Central memory CD8-positive, alpha-beta T cell (primary cell): Measurements from ENCODE around the gene ADCK2.
"Not testable (repeated sequence)": the region's sequence is repeated elsewhere in the genome, so short reads cannot be mapped to it uniquely, and the experiment has no call there.

Experiments used
- ATAC-seq: fragments of 150-1000 bp; cut with Tn5 transposase; replicated peaks from 2 replicates; pipeline ENCODE4 v1.10.0; 2022; ENCODE audit warnings: mild to moderate bottlenecking, moderate FRiP score, moderate number of reproducible peaks; ENCODE audit not compliant: poor library complexity, severe bottlenecking; ENCODE audit errors: extremely low read depth
- DNase-seq, 2 donors: peaks; one replicate each; pipeline ENCODE4 v3.0.0; 2021; ENCODE audit warnings: low spot score in 2 of 2
- H3K27ac Mint-ChIP-seq: one replicate; pipeline ENCODE4 v1.8.0; 2022; ENCODE audit warnings: low read depth, mild to moderate bottlenecking, moderate library complexity, mixed read lengths
- H3K27me3 Mint-ChIP-seq: one replicate; pipeline ENCODE4 v1.8.0; 2022; ENCODE audit warnings: mixed read lengths
- H3K36me3 Mint-ChIP-seq: one replicate; pipeline ENCODE4 v1.8.0; 2022; ENCODE audit warnings: mild to moderate bottlenecking, moderate library complexity, mixed read lengths; ENCODE audit not compliant: insufficient read depth
- H3K4me1 Mint-ChIP-seq: one replicate; pipeline ENCODE4 v1.8.0; 2022; ENCODE audit warnings: mixed read lengths
- H3K4me3 Mint-ChIP-seq: one replicate; pipeline ENCODE4 v1.8.0; 2022; ENCODE audit warnings: mild to moderate bottlenecking, moderate library complexity, mixed read lengths
- H3K9me3 Mint-ChIP-seq: one replicate; pipeline ENCODE4 v1.8.0; 2022; ENCODE audit warnings: mixed read lengths

The ADCK2 gene

DNA sequence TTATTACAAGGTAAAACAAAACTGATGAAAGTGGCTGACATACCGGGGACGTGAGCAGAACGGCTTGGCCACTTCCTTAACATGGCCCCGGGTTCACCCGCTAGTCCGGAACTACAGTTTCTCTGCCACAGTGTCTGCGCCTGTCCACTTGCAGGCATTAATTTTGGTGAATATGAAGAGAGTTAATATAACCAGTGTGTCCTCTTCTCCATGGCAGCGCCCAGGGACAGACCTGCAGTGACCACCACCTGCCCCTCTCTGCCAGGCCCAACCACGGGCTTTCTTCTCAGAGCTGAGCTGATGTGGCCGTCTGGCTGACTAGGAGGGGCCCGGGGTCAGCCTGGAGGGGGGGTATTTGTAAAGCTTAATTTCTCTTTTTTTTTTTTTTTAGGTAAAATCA is 22.6 kb downstream of the ADCK2 start:
- no peak for ATAC-seq
- peaks cover 30% of the 10 kb centered on the region for H3K4me1 Mint-ChIP-seq
- no peak overlapping the region for H3K4me3 Mint-ChIP-seq
- H3K27me3 Mint-ChIP-seq = no peaks in the 10 kb centered on the region
- no peaks in the 10 kb centered on the region for H3K9me3 Mint-ChIP-seq
- peak overlapping the region; percentile 98 for H3K27ac Mint-ChIP-seq
- H3K36me3 Mint-ChIP-seq = peaks cover 15% of the 10 kb centered on the region
- DNase-seq = no peak

- H3K4me3 Mint-ChIP-seq = peak overlapping the region; percentile 98
- H3K27me3 Mint-ChIP-seq = no peaks in the 10 kb centered on the region
- ATAC-seq (peak; percentile 26), DNase-seq (peak in 1 of 2 donors; percentile 83)
- H3K36me3 Mint-ChIP-seq = peaks cover 15% of the 10 kb centered on the region
- H3K4me1 Mint-ChIP-seq = peaks cover 30% of the 10 kb centered on the region
- peak overlapping the region; percentile 98 for H3K27ac Mint-ChIP-seq
- no peaks in the 10 kb centered on the region for H3K9me3 Mint-ChIP-seq
These were observed 23.4 kb downstream of the ADCK2 start for GRCh38 chr7:140696024-140696679.

DNA sequence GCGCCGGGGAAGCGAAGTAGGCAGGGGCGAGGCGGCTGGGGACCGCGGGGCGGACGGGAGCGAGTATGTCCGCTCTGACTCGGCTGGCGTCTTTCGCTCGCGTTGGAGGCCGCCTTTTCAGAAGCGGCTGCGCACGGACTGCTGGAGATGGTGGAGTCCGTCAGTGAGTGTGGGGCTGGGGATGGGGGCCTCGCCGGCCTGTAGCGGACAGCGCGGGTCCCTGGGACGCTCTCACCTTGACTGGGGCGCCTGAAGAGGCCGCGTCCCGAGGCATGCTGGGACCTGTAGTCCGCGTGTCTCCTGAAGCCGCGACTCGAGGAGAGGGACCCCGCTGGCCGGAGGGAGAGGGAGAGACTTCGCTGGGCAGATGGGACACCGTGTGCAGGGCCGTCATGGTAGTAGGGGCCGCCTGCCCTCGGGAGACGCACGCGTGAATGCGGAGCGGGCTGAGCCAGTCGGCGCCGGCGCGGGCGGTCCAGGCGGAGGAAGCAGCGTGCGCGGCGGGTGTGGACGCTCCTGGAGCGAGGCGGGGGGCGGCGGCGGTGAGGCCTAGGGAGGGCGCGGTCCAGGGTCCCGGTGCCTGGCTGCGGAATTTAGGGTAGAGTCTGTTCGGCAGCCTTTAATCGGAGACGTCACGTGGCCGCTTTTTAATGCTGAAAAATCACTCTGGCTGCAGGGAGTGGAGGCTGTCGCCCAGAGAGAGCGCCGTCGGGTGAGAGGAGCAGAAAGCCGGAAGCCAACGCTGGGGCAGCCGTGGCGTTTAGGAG is 24.1 kb downstream of the ADCK2 start, which contains the start of gene NDUFB2:
TSS of gene NDUFB2 (plus strand) at position 29 of the 767 bp plus-strand sequence. CDS start at position 66, 37 bp downstream.
- Mint-ChIP-seq H3K4me1 (peaks cover 30% of the 10 kb centered on the region), H3K4me3 (peak within 1 kb of the TSS; percentile 98), H3K27me3 (no peaks in the 10 kb centered on the region), H3K36me3 (peaks cover 15% of the 10 kb centered on the region), H3K9me3 (no peaks in the 10 kb centered on the region), H3K27ac (peak within 1 kb of the TSS; percentile 98)
- DNase-seq = peak; percentile 56 to 84
- peak; percentile 90 for ATAC-seq

DNA sequence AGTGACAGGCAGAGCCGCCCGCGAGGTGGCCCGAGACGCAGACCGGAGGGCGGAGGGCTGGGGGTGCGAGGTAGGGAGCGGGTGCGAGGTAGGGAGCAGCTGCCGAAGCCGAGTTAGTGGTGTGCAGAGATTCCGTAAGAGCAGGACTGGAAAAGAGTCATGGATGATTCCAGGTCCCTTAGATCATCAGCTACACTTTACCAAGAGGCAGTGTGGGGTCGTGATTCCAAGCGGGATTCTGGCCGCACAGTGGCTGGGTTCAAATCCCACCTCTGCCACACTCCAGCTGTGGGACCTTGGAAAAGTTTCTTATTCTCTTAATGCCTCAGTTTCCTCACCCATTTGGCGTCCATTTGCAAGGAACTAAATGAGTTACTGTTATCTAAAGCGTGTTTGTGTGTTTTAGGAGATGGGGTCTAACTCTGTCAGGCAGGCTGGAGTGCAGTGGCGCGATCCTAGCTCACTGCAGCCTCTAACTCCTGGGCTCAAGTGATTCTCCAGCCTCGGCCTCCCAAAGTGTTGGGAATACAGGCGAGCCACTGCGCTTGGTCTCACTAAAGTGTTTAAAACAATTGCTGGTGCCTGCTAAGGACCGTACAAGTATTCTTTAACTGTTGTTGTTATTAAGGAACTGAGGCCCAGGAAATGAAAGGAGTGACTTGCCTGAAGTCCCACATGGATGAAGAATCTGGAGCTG is 24.9 kb downstream of the ADCK2 start:
- no peaks in the 10 kb centered on the region for H3K27me3 Mint-ChIP-seq
- H3K27ac Mint-ChIP-seq = peak overlapping the region; percentile 98
- DNase-seq = no peak
- peak overlapping the region; percentile 98 for H3K4me3 Mint-ChIP-seq
- no peaks in the 10 kb centered on the region for H3K9me3 Mint-ChIP-seq
- H3K36me3 Mint-ChIP-seq = peaks cover 12% of the 10 kb centered on the region
- no peak for ATAC-seq
- peaks cover 30% of the 10 kb centered on the region for H3K4me1 Mint-ChIP-seq

DNA sequence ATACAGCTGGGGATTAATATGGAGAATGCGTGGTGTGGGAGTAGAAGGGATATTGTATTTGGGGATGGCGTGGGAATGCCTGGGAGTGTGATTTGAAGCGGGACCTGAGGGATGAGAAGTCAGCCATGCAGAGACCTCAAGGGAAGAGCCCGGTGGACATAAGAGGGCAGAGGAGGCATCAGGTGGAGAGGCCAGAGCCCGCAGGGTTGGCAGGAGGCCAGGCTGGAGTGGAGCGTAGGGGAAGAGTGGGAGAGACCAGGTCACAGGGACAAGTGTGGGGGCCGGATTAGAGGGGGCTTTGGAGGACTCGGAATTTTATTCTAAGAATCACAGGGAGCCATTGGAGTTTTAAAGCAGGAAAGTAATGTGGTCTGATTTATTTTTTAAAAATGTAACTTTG is 25.7 kb downstream of the ADCK2 start:
- peak overlapping the region; percentile 98 for H3K4me3 Mint-ChIP-seq
- no peak for ATAC-seq
- peak overlapping the region; percentile 16 for H3K27ac Mint-ChIP-seq

DNA sequence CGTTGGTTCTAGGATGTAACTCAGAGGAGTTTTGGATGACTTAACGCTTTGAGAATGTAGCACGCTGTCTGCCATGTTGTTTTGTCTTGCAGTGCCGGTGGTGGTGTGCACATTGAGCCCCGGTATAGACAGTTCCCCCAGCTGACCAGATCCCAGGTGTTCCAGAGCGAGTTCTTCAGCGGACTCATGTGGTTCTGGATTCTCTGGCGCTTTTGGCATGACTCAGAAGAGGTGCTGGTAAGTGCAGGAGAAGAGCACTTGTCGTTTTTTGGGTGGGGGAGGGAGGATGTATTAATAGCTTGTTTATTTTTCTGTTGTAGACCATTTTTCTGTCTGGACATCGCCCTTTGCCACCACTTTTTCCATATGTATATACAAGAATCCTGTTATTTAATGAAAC is 30.0 kb downstream of the ADCK2 start:
- H3K27ac Mint-ChIP-seq = no peak overlapping the region
- H3K36me3 Mint-ChIP-seq = peaks cover 17% of the 10 kb centered on the region
- H3K9me3 Mint-ChIP-seq = no peaks in the 10 kb centered on the region
- no peak overlapping the region for H3K4me3 Mint-ChIP-seq
- DNase-seq = no peak
- no peaks in the 10 kb centered on the region for H3K27me3 Mint-ChIP-seq
- ATAC-seq = no peak
- peaks cover 18% of the 10 kb centered on the region for H3K4me1 Mint-ChIP-seq

More for the DNA sequence above, 25.7 kb downstream of the ADCK2 start:
- H3K27me3 Mint-ChIP-seq = no peaks in the 10 kb centered on the region
- peaks cover 10% of the 10 kb centered on the region for H3K36me3 Mint-ChIP-seq
- no peak for DNase-seq
- no peaks in the 10 kb centered on the region for H3K9me3 Mint-ChIP-seq
- peaks cover 30% of the 10 kb centered on the region for H3K4me1 Mint-ChIP-seq

GRCh38 chr7:140704205-140704604 is 31.5 kb downstream of the ADCK2 start:
- Mint-ChIP-seq H3K4me1 (peaks cover 7% of the 10 kb centered on the region), H3K4me3 (no peak overlapping the region), H3K36me3 (peaks cover 19% of the 10 kb centered on the region), H3K9me3 (no peaks in the 10 kb centered on the region), H3K27me3 (no peaks in the 10 kb centered on the region), H3K27ac (no peak overlapping the region)
- no peak for DNase-seq
- no peak for ATAC-seq

DNA sequence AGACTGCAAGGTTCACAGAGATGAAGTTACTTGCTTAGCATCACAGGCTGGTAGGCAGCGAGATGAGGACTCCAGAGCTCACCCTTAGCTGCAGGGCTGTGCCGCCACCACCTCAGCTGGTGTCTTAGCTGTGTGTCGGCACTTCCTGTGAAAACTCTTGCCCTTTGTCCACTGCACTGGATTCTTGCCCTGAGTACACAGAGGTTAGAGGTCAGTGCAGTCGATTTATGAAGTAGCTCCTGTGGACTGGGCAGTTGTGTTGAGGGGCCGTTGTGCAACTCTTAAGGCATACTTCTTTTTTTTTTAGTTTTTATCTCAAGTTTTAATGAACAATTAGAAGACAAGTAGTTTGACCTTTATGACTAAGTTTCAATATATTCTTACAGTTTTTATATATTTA is 34.4 kb downstream of the ADCK2 start:
- Mint-ChIP-seq H3K36me3 (peaks cover 17% of the 10 kb centered on the region), H3K27me3 (no peaks in the 10 kb centered on the region), H3K27ac (no peak overlapping the region), H3K9me3 (peaks cover 6% of the 10 kb centered on the region), H3K4me1 (peaks cover 6% of the 10 kb centered on the region), H3K4me3 (no peak overlapping the region)
- DNase-seq = no peak
- ATAC-seq = no peak

DNA sequence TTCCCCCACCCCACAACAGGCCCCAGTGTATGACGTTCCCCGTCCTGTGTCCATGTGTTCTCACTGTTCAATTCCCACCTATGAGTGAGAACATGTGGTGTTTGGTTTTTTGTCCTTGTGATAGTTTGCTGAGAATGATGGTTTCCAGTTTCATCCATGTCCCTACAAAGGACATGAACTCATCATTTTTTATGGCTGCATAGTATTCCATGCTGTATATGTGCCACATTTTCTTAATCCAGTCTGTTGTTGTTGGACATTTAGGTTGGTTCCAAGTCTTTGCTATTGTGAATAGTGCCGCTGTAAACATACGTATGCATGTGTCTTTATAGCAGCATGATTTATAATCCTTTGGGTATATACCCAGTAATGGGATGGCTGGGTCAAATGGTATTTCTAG is 36.0 kb downstream of the ADCK2 start:
- not testable (repeated sequence) for H3K27ac Mint-ChIP-seq, H3K9me3 Mint-ChIP-seq, DNase-seq, H3K4me3 Mint-ChIP-seq, ATAC-seq, H3K27me3 Mint-ChIP-seq, H3K4me1 Mint-ChIP-seq
- peaks cover 17% of the 10 kb centered on the region for H3K36me3 Mint-ChIP-seq

- H3K27me3 Mint-ChIP-seq, DNase-seq, H3K9me3 Mint-ChIP-seq, ATAC-seq, H3K4me3 Mint-ChIP-seq, H3K36me3 Mint-ChIP-seq: not testable (repeated sequence)
- Mint-ChIP-seq H3K4me1 (peaks cover 12% of the 10 kb centered on the region), H3K27ac (peak overlapping the region; percentile 35)
These were observed 39.6 kb downstream of the ADCK2 start for GRCh38 chr7:140712392-140712791.

GRCh38 chr7:140714331-140715040 is 41.7 kb downstream of the ADCK2 start:
- ATAC-seq (peak; percentile 76), DNase-seq (no peak)
- Mint-ChIP-seq H3K27me3 (no peaks in the 10 kb centered on the region), H3K36me3 (no peaks in the 10 kb centered on the region), H3K4me3 (peak overlapping the region; percentile 12), H3K27ac (no peak overlapping the region), H3K9me3 (peaks cover 6% of the 10 kb centered on the region), H3K4me1 (peaks cover 12% of the 10 kb centered on the region)

DNA sequence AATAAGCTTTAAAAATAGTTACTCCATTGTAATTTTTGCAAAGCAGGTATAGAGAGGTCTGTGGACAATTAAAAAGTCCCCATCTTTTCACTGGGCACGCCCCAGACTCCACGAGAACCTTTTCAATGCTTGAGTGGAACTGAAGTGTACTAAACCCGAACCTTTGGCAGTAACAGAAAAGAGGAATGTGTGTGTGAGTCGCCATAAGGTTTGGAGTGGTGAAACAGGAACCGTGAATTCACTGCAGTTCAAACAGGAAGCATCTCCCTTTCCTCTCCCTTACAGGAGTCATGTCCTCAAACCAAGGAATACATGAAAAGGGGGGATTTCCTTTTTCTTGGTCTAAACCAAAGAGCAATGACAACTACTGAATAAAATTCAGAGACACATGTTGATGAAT is 47.0 kb downstream of the ADCK2 start:
- Mint-ChIP-seq H3K9me3 (no peaks in the 10 kb centered on the region), H3K27me3 (no peaks in the 10 kb centered on the region), H3K36me3 (no peaks in the 10 kb centered on the region), H3K27ac (no peak overlapping the region), H3K4me1 (peaks cover 14% of the 10 kb centered on the region), H3K4me3 (no peak overlapping the region)
- DNase-seq (no peak), ATAC-seq (no peak)
